Measurements from ENCODE around the gene ANKRD33B. TPM values are rescaled to one million over a fixed set of nuclear protein-coding genes. Genes with fewer than 3 reads are reported as not detected.
A peak's percentile ranks its signal among the peaks of the same experiment; 100 is the strongest.

ANKRD33B gene
- total RNA-seq, 1 experiment from 2014 or later: 14.9 TPM

- Histone ChIP-seq H3K36me3 (ENCODE audit: low read depth, low read length) (peaks cover 74% of the 10 kb centered on the region), H3K4me1 (ENCODE audit: insufficient read depth, low read length) (peaks cover 15% of the 10 kb centered on the region), H3K27ac (ENCODE audit: low read length) (no peak overlapping the region), H2AFZ (ENCODE audit: low read length) (no peak overlapping the region), H3K9me3 (ENCODE audit: low read length) (no peaks in the 10 kb centered on the region), H3F3A (ENCODE audit: low read length, unreplicated experiment) (no peaks in the 10 kb centered on the region), H4K20me1 (ENCODE audit: low read length) (0 out of 2 replicates have a peak, but pooled peaks cover 10% of the 10 kb centered on the region), H3K79me2 (ENCODE audit: low read length) (peaks cover 50% of the 10 kb centered on the region), H3K9me2 (replicated peaks; ENCODE audit: low read length) (no peaks in the 10 kb centered on the region), H3K9ac (ENCODE audit: low read length) (no peak overlapping the region), H3K4me2 (ENCODE audit: low read length) (no peak overlapping the region), H3K27me3 (ENCODE audit: low read length) (no peaks in the 10 kb centered on the region), H3K4me3 (ENCODE audit: low read length) (no peak overlapping the region)
- BruUV-seq (replicated peaks): no TSS peak
- CTCF ChIA-PET: interaction anchor here (0.6 kb wide), 1 partner anchor 49 kb away, joined by 3 read pairs; no protein-coding TSS in a partner anchor
- TF ChIP-seq EZH2phosphoT487 (IDR thresholded peaks at IDR 0.05; ENCODE audit: borderline replicate concordance, low read length) (no peak), EZH2 (IDR thresholded peaks at IDR 0.05; ENCODE audit: low read length, unreplicated experiment) (no peak), CTCF (conservative IDR thresholded peaks at IDR 0.05; ENCODE audit: low read depth, low read length) (no peak)
- no peak for DNase-seq
- POLR2A ChIA-PET (ENCODE audit: unreplicated experiment): interaction anchor here (0.6 kb wide), 1 partner anchor 54 kb away, joined by 3 read pairs; no protein-coding TSS in a partner anchor
- no peak for ATAC-seq
- intact Hi-C loops (cut with micrococcal nuclease): no loop called here
Measured at GRCh38 chr5:10688651-10689171, 124.8 kb downstream of the ANKRD33B start.

GRCh38 chr5:10689391-10690081, 125.7 kb downstream of the ANKRD33B start:
- Histone ChIP-seq H3K79me2 (ENCODE audit: low read length) (peaks cover 58% of the 10 kb centered on the region), H3K9ac (ENCODE audit: low read length) (no peak overlapping the region), H3K36me3 (ENCODE audit: low read depth, low read length) (peaks cover 72% of the 10 kb centered on the region), H3F3A (ENCODE audit: low read length, unreplicated experiment) (no peaks in the 10 kb centered on the region), H3K9me2 (replicated peaks; ENCODE audit: low read length) (no peaks in the 10 kb centered on the region), H3K4me2 (ENCODE audit: low read length) (no peak overlapping the region), H3K4me3 (ENCODE audit: low read length) (no peak overlapping the region), H4K20me1 (ENCODE audit: low read length) (0 out of 2 replicates have a peak, but pooled peaks cover 10% of the 10 kb centered on the region), H3K4me1 (ENCODE audit: insufficient read depth, low read length) (peaks cover 16% of the 10 kb centered on the region), H3K9me3 (ENCODE audit: low read length) (no peaks in the 10 kb centered on the region), H3K27ac (ENCODE audit: low read length) (no peak overlapping the region), H2AFZ (ENCODE audit: low read length) (no peak overlapping the region), H3K27me3 (ENCODE audit: low read length) (no peaks in the 10 kb centered on the region)
- intact Hi-C loops (cut with micrococcal nuclease): loop anchor here (10.0 kb wide), 2 partner anchors 355 to 805 kb away; no protein-coding TSS in a partner anchor
- DNase-seq: peak; percentile 68
- BruUV-seq (replicated peaks): no TSS peak
- POLR2A ChIA-PET (ENCODE audit: unreplicated experiment): no interaction called here
- TF ChIP-seq EZH2phosphoT487 (IDR thresholded peaks at IDR 0.05; ENCODE audit: borderline replicate concordance, low read length) (no peak), CTCF (conservative IDR thresholded peaks at IDR 0.05; ENCODE audit: low read depth, low read length) (peak; percentile 64; the same call in 1 of the 2 replicates), EZH2 (IDR thresholded peaks at IDR 0.05; ENCODE audit: low read length, unreplicated experiment) (no peak)
- ATAC-seq: peak; percentile 42; the same call in 1 of the 2 replicates
- CTCF ChIA-PET: interaction anchor here (0.6 kb wide), 1 partner anchor 48 kb away, joined by 3 read pairs; no protein-coding TSS in a partner anchor

Measured in PC-3 (cell line).